GM18498 (cell line): ENCODE measurements around the gene NRXN2.
A peak's percentile ranks its signal among the peaks of the same experiment; 100 is the strongest.

ENCODE experiments used
- ATAC-seq: cut with Tn5 transposase; IDR thresholded peaks from one replicate; pipeline ENCODE4 v1.9.1; 2021; ENCODE audit warnings: mild to moderate bottlenecking, moderate library complexity; ENCODE audit not compliant: unreplicated experiment

Gene NRXN2

GRCh38 chr11:64723117-64723906 is at the start of gene NRXN2:
TSS of gene NRXN2 (minus strand) at chr11:64723197. CDS start at chr11:64713699, 9,498 bp downstream.
- peak; percentile 96 for ATAC-seq

GRCh38 chr11:64772303-64773018 is 49.5 kb upstream of the NRXN2 start:
- peak; percentile 39 for ATAC-seq

- no peak for ATAC-seq
Measured at GRCh38 chr11:64771861-64772260, 48.9 kb upstream of the NRXN2 start.

GRCh38 chr11:64770120-64770519 is 47.1 kb upstream of the NRXN2 start:
- ATAC-seq, result no peak

- no peak for ATAC-seq
Measured at GRCh38 chr11:64769283-64769682, 46.3 kb upstream of the NRXN2 start.

GRCh38 chr11:64768300-64768694 is 45.3 kb upstream of the NRXN2 start:
- ATAC-seq, result no peak

- no peak for ATAC-seq
Measured at GRCh38 chr11:64767344-64768299, 44.6 kb upstream of the NRXN2 start.

- no peak for ATAC-seq
Measured at GRCh38 chr11:64766881-64767280, 43.9 kb upstream of the NRXN2 start.

- ATAC-seq, result no peak
Measured at GRCh38 chr11:64765851-64766665, 43.1 kb upstream of the NRXN2 start.

- ATAC-seq, result no peak
Measured at GRCh38 chr11:64765291-64765850, 42.4 kb upstream of the NRXN2 start.

- ATAC-seq, result no peak
Measured at GRCh38 chr11:64764753-64765152, 41.8 kb upstream of the NRXN2 start.

- ATAC-seq, result no peak
Measured at GRCh38 chr11:64764040-64764611, 41.1 kb upstream of the NRXN2 start.

GRCh38 chr11:64763526-64764039 is 40.6 kb upstream of the NRXN2 start:
- ATAC-seq, result no peak

- ATAC-seq, result no peak
Measured at GRCh38 chr11:64762674-64763525, 39.9 kb upstream of the NRXN2 start.

- no peak for ATAC-seq
Measured at GRCh38 chr11:64762277-64762673, 39.3 kb upstream of the NRXN2 start.

GRCh38 chr11:64760759-64761420 is 37.9 kb upstream of the NRXN2 start:
- no peak for ATAC-seq

GRCh38 chr11:64759722-64760719 is 37.0 kb upstream of the NRXN2 start, which contains the start of gene PYGM:
TSS of gene PYGM (minus strand) at chr11:64759974. CDS start at chr11:64759898, 76 bp downstream.
- ATAC-seq, result no peak
